Measurements from ENCODE around the gene NMRK2.
"Not testable (repeated sequence)": the region's sequence is repeated elsewhere in the genome, so short reads cannot be mapped to it uniquely, and the experiment has no call there.

The NMRK2 gene

DNA sequence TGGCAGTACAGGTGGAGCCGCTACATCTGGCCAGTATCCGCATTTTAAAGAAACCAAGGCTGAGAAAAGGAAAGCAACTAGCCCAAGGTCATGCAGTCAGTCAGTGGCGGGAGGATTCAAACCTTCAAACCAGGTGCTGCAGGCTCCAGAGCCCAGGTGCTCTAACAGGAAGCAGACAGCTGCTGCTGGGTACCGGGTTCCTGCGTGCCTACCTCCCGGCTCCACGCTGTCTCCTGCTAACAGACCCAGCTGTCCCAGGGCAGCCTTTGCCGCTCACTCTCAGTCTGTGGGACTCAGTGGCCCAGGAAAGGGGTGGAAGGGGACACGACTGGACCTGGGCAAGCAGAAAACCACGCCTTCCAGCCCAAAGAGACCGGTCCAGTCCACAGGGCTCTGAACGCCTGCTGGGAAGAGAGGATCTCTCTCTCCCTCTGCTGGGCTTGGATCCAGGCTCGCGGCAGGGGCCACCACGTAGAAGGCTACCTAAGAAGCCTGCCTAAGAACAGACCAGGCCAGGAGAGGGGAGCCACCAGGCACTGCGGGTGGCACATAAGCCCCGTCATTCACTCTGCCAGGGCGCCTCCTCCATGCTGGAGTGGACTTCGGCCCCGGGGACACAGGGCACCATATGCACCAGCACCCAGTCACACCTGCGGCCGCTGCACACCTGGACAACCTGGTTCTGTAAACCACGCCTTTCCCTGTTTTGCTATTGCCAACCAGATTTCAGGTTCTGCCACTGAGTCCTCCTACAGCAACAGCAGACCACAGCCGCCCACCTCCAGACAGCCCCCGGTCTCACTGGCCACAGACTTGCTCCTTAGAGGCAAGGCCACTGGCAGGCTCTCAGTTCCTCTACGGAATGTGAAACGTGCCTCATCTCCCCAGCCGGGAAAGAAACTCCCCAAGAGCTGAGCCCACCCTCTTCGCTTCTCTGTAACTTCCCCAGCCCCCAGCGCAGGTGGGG is 33.5 kb downstream of the NMRK2 start:
- no peak for DNase-seq

DNA sequence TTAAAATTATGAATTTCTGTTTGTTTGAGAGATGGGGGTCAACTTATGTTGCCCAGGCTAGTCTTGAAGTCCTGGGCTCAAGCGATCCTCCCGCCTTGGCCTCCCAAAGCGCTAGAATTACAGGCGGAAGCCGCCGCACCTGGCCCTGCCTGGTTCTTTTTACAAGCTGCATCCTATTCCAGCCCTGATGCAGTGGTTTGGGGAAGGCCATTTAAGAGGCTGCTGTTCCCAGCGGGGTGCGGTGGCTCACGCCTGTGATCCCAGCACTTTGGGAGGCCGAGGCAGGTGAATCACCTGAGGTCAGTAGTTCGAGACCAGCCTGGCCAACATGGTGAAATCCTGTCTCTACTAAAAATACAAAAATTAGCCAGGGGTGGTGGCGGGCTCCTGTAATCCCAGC is 35.1 kb downstream of the NMRK2 start:
- not testable (repeated sequence) for DNase-seq

DNA sequence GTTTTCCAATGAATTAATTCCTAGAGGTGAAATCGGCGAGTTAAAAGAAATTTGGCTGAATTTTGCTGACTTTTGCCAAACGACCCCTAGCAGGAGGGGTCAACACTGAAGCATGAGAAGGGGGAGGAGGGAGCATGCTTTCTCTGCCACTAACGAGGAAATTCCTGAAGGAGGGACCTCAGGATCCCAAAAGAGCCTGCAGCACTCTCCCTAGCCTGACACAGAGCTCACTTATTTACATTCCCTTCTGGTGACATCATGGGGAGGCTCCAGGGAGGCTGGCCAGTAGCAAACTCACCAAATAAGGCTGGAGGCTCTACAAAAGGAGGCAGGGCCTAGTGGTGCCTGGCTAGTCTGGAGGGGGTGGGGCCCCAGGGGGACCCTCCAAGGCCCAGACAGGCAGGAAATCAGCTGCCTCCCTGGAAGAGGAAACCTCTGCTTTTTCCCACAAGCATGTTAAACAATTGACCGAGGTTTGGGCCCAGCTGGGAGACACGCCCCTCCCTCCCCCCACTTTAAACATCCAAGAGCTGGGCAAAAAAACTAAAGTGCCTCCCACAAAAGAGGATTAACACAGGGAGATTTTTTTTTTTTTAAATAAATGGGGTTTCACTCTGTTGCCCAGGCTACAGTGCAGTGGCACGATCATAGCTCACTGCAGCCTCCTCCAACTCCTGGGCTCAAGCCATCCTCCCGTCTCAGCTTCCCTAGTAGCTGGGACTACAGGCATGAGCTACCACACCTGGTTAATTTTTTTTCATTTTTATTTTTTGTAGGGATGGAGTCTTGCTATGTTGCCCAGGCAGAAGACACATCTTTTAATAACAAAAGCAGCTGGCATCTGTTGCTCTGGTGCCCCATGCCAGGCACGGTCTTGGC is 35.9 kb downstream of the NMRK2 start:
- no peak for DNase-seq

- no peak for DNase-seq
Measured at GRCh38 chr19:3969435-3970312, 36.8 kb downstream of the NMRK2 start.

- no peak for DNase-seq
Measured at GRCh38 chr19:3970313-3970807, 37.5 kb downstream of the NMRK2 start.

GRCh38 chr19:3970808-3971598 is 38.1 kb downstream of the NMRK2 start, which contains the start of gene DAPK3:
TSS of gene DAPK3 (minus strand) at chr19:3971099. CDS start at chr19:3969735, 1,364 bp downstream.
- DNase-seq: peak; percentile 90

GRCh38 chr19:3975144-3975543 is 42.3 kb downstream of the NMRK2 start:
- no peak for DNase-seq

- no peak for DNase-seq
Measured at GRCh38 chr19:3975637-3976087, 42.8 kb downstream of the NMRK2 start.

DNA sequence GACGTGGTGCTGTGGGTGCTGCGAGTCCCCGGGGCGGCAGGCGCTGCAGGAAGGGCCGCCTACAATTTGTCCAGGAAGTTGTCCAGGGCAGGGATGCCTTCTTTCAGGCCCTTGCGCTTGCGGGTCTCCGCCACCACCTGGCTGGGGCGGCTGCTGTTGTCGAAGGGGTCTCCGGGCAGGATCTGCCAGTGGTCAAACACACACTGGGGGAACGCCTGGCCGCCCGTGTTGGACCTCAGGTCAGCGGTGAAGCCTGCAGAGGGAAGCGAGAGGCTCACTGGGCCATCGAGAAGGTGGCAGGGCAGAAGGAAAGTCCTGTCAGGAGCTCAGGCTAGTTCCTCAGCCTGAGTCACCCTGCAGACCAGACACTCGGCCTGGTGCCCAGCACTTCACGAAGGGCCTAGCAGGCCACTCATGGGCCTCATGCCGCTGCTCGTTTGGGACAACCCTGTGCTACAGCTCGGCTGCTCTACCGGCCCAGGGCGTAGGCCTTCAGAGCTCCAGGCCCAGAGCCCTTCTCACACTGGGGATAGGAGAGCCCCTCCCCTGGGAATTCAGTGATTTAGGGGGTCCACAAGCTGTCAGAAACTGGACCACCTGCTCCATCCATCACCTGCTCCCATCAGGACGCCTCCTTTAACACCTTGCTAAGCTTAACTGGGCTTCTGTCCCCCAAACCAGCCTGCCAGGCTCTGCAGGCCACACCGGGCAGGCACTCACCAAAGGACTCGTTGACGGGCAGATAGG is 43.8 kb downstream of the NMRK2 start:
- no peak for DNase-seq

DNA sequence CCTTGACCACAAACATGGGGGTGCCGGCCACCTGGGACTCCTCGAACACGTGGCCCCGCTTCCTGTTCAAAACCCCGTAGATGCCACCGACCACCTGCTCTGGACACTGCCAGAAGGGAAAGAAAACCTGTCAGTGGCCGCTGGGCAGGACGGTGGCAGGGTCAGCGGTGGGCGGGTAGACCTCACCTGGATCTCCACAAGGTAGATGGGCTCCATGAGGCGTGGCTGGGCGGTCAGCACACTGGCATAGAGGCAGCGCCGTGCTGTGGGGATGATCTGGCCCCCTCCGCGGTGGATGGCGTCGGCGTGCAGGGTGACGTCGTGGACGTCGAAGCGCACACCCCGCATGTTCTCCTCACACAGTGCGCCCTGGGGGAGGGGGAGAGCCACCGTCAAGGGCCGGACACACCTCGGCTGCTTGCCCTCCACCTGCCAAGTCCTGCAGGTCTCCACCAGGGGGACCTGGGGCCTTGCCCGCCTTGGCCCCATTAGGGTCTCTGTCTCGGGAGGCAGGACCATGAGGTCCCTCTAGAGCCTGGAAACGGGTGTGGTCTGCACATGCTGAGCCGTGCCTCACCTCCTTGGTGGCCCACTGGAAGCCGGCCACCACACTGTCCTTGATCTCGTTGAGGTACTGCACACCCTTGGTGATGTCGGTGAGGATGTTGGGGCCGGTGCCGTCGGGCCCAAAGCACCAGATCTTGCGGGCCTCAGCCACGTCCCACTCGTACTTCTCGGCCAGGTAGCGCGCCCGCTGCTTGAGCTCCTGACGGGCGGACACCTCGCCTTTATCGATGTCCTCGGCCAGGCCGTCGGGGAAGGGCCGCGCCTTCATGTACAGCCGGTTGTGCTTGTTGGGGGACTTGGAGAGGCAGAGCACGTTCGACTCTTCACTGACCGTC is 44.6 kb downstream of the NMRK2 start:
- DNase-seq: no peak

DNA sequence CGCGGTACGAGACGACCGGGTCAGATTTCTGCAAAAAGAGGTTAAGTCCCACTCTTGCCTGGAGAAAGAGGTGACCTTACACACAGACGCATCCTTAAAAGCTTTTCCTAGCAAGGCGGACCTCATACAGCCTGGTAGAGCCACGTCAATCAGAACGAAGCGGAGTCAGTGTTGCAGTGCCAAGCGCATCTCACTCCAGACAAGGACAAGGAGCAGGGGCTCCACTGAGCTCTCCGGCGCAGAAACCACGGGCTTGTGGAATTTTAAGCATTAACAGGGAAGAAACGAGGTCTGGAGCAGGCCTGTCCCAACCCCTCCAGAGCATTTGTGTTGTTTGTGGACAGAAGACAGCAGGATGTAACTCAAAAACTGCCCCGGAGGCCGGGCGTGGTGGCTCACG is 45.3 kb downstream of the NMRK2 start:
- no peak for DNase-seq

DNA sequence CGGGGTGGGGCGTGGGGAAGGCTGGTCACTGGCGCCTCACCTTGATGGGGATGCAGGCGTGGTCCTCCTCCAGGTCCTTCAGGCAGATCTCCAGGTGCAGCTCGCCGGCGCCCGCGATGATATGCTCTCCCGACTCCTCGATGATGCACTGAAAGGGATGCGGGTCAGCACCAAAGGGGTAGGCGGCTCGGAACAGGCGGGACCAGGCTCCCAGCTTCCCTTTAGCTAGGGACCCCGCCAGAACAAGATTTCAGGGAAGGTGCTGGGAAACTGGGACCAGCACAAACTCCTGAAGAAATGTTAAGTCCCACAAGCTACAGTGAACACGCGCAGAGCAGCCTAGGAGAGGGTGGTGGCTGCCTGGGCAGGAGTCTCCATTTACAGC is 46.4 kb downstream of the NMRK2 start:
- DNase-seq: no peak

- DNase-seq: no peak
Measured at GRCh38 chr19:3979674-3980352, 46.9 kb downstream of the NMRK2 start.

- no peak for DNase-seq
Measured at GRCh38 chr19:3980353-3981251, 47.7 kb downstream of the NMRK2 start.

DNA sequence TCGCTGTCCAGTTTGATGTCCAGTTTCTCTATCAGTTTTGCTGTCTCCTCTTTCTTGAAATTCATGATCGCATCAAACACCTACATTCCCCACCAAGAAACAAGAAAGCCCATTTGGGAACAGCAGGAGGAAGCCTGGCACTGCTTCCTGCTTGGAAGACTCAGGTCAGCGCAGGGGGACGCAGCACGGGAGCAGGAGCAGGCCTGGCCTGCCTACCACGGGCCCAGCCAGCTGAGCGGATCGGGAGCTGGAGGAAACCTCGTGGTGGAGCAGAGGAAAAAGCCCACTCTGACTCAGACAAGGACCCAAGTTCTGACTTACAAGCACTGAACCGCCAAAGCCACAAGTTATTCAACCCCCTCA is 48.5 kb downstream of the NMRK2 start:
- no peak for DNase-seq

GRCh38 chr19:3981736-3982681 is 49.1 kb downstream of the NMRK2 start:
- no peak for DNase-seq
